ENCODE data around the gene SARS1.

The SARS1 gene

GRCh38 chr1:109272021-109272799, 58.5 kb downstream of the SARS1 start:
- in situ Hi-C loops (cut with MboI; ENCODE audit: low sequenced_read_pairs): no loop called here

DNA sequence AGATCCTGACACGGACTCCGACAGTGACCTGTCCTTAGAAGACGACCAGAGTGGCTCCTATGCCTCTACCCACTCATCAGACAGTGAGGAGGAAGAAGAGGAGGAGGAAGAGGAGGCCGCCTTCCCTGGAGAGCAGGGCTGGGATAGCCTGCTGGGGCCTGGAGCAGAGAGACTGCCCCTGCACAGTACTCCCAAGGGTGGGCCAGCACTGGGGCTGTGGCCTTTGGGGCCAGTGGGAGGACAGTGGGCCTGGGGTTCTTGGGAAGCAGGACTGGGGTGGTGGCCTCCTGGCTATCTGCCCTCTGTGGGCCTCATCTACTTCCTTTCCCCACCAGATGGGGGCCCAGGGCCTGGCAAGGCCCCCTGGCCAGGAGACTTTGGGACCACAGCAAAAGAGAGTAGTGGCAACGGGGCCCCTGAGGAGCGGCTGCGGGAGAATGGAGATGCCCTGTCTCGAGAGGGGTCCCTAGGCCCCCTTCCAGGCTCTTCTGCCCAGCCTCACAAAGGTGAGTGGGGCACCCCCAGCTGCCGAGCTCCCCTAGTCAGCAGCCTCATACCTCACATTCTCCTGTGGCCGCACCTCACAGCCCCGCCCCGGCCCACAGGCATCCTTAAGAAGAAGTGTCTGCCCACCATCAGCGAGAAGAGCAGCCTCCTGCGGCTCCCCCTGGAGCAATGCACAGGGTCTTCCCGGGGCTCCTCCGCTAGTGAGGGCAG, 59.3 kb downstream of the SARS1 start:
- in situ Hi-C loops (cut with MboI; ENCODE audit: low sequenced_read_pairs): no loop called here

DNA sequence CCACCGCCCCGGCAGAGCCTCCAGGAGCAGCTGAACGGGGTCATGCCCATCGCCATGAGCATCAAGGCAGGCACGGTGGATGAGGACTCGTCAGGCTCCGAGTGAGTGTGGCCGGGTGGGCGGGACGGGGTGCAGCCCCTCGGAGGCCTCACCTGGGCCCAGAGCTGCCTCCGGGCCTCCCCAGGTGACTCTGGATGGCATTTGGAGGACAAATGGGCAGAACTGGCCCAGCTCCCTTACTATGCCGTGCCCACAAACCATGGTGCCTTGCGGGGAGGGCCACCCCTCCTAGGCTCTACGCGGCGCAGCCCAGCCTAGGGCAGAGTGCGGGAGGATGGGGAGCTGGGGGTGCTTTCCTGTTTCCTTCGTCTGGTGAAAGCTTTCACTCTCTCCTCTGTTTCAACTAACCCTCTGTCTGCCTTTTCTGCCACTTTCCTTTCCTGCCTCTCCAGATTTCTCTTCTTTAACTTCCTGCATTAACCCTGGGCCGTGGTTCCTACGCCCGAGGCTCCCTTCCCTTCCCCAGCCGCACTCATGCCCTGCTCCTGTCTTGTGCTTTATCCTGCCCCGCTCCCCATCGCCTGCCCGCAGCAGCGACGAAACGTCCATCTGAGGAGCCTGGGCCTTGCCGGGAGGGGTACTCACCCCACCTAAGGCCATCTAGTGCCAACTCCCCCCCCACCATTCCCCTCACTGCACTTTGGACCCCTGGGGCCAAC, 60.0 kb downstream of the SARS1 start:
- in situ Hi-C loops (cut with MboI; ENCODE audit: low sequenced_read_pairs): no loop called here

GRCh38 chr1:109274533-109275476, 61.1 kb downstream of the SARS1 start:
- in situ Hi-C loops (cut with MboI; ENCODE audit: low sequenced_read_pairs): no loop called here

- in situ Hi-C loops (cut with MboI; ENCODE audit: low sequenced_read_pairs): no loop called here
These were observed 62.1 kb downstream of the SARS1 start for GRCh38 chr1:109275706-109276345.

DNA sequence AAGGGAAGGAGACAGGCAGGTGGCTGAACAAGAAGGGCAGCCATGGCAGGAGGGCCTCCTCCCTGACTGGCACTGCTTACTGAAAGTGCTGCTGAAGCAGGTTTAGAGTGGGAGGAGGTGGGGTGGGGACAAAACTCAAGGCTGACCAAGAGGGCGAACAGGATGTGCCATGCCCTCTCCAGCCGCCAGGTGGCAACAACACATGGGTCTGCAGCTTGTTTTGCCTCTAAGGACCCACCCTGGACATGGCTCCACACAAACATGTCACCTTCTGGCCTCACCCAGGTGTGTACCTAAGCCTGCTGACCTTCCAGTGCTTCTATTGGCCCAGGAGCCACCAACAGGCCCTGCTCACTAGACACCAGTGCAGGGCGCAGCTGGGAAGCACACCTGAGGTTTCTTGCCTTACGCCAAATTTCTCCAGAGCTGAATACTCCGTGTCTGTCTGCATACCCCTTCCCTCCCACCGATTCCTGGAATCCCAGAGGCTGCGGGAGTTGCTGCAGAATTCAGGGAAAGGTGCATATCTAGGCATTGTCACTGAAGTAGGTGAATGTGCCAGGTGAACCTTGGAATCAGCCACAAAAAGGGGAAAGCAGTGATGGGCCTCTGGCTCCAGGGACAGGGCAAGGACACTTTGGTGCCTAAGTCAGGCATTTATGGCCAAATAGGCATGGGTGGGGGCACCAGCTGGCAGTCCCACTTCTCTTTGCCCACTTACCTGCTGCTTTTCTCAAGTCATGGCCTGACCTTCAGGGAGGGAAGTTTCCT, 63.9 kb downstream of the SARS1 start:
- in situ Hi-C loops (cut with MboI; ENCODE audit: low sequenced_read_pairs): no loop called here

DNA sequence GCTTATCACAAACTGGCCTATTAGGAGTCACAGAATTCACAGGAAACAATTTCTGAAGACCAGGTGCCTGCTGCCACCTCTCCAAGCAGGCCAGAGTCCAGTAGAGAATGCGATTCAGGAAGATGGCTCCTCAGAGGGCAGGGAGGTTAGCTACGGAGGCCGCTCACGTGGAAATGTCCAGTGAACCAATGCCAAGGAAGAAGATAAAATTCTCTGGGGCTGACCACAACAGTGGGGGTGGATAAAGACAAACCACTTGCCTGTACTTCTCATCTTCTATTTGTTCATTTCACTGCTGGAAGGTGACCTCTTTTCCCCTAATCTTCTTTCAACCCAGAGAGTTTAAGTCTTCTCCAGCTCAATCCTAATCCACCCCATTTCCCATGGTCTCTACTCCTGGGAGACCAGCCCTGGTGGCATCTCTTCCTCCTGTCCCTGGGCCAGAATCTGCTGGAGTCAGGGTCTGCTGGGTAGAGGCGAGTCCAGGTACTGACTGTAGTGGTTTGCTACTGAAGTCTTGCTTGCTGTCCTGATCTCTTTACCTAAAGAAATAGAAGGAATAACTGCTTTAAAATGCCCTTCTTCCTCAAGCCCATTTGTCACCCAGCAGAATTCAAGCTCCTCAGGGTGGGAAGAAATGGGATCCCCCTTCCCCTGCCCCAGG, 66.0 kb downstream of the SARS1 start:
- in situ Hi-C loops (cut with MboI; ENCODE audit: low sequenced_read_pairs): loop anchor here (10.0 kb wide), 1 partner anchor 115 kb away; the partner anchor contains the start of gene SORT1

GRCh38 chr1:109280862-109281261, 67.1 kb downstream of the SARS1 start:
- in situ Hi-C loops (cut with MboI; ENCODE audit: low sequenced_read_pairs): loop anchor here (10.0 kb wide), 1 partner anchor 114 kb away; the partner anchor contains the start of gene SORT1

DNA sequence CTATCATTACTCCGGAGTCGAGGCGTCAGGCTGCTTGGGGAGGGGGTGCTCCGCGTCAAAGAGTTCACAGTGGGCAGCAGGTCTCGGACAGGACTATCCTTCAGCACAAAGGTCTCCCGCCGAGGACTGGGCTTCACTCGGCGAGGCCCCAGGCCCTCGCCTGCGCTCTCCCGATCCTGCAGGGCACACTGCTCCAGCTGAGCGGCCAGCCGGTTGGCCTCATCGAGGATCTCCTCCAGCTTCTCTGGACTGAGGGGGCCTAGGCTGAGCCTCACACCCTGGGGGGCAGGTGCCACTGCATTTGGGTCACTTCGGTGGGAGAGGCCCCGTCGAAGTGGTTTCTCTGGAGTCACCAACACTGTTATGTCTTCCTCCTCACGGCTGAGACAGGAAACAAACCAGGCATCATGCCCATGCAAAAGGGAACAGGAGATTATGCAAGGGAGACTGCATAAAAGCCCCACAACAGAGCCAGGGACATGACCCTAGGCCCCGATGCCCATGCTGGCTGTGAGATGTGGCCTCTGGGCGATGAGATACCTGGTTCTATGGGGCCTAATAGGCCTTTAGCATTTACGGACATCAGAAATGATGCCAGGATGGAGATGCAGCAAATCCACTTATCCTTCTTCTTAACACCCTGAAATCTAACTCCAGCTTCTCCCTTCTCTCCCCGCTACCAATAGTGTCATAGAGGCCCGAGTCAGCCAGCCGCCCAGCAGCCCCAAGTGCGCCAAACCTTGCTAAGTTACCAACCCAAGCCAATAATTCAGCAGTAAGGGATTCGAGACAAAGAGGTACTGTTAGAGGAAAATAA, 68.2 kb downstream of the SARS1 start:
- in situ Hi-C loops (cut with MboI; ENCODE audit: low sequenced_read_pairs): loop anchor here (10.0 kb wide), 1 partner anchor 113 kb away; the partner anchor contains the start of gene SORT1

DNA sequence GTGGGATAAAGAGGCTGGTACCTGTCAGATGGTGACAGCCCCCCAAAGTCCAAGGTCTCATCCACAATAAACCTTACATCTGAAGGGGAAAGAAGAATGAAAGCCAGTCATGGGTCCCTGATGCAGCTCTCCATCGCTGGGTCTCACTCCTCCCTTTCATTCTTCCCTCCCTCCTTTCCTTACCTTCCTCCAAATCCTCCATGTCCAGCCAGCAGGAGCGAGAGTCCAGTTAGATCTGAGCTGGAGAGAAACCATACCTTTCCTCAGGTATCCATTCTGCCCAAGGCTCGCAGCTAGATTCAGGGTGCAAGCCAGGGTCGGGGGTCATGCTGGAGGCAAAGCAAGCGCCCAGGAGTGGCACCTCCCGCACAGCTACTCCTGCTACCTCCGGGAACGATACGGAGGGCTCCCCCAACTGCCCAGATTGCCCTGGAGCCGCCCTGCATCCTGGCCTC, 68.8 kb downstream of the SARS1 start:
- in situ Hi-C loops (cut with MboI; ENCODE audit: low sequenced_read_pairs): loop anchor here (10.0 kb wide), 1 partner anchor 112 kb away; the partner anchor contains the start of gene SORT1

GRCh38 chr1:109282952-109283747, 69.4 kb downstream of the SARS1 start, which contains the start of gene PSRC1:
Gene PSRC1, minus strand, starts transcription at chr1:109283145.
- in situ Hi-C loops (cut with MboI; ENCODE audit: low sequenced_read_pairs): loop anchor here (10.0 kb wide), 1 partner anchor 112 kb away; the partner anchor contains the start of gene SORT1

- in situ Hi-C loops (cut with MboI; ENCODE audit: low sequenced_read_pairs): loop anchor here (10.0 kb wide), 1 partner anchor 111 kb away; the partner anchor contains the start of gene SORT1
These were observed 70.3 kb downstream of the SARS1 start for GRCh38 chr1:109283748-109284600.

GRCh38 chr1:109286762-109287161, 73.0 kb downstream of the SARS1 start:
- in situ Hi-C loops (cut with MboI; ENCODE audit: low sequenced_read_pairs): loop anchor here (10.0 kb wide), 1 partner anchor 108 kb away; the partner anchor contains the start of gene SORT1
